CD14-positive monocyte (primary cell): ENCODE results near the gene ERMAP. TPM values are rescaled to one million over a fixed set of nuclear protein-coding genes. Genes with fewer than 3 reads are reported as not detected.

ENCODE experiments used
- DNase-seq, 3 donors: peaks; one replicate each; pipeline ENCODE4 v3.0.0-alpha.2; 2011 to 2022
- H2AFZ ChIP-seq: 2 replicates; pipeline ENCODE4 v1.6.0; 2012; ENCODE audit warnings: mild to moderate bottlenecking, low read depth, low read length, inconsistent platforms; ENCODE audit not compliant: insufficient read depth, poor library complexity, severe bottlenecking
- H3K27ac ChIP-seq, 2 donors: 1 replicate in 1 of 2; 2 replicates in 1 of 2; pipeline ENCODE4 v1.5.1; 2012 to 2013; ENCODE audit warnings: low read length in 2 of 2, control low read depth in 1 of 2, inconsistent platforms in 1 of 2, low read depth in 1 of 2, mild to moderate bottlenecking in 1 of 2
- H3K27me3 ChIP-seq, 2 donors: one replicate each; pipeline versions ENCODE4 v1.6.0 to v1.6.1; 2011 to 2013; ENCODE audit warnings: low read length in 2 of 2; ENCODE audit not compliant: control insufficient read depth in 2 of 2, insufficient read depth in 2 of 2
- H3K36me3 ChIP-seq, 2 donors: replicated peaks in 1 of 2; 1 replicate in 1 of 2; 2 replicates in 1 of 2; pipeline versions ENCODE4 v1.5.1 to v1.6.1; 2012 to 2013; ENCODE audit warnings: low read length in 2 of 2, control low read depth in 1 of 2, inconsistent platforms in 1 of 2, mild to moderate bottlenecking in 1 of 2; ENCODE audit not compliant: insufficient read depth in 2 of 2, control insufficient read depth in 1 of 2
- H3K4me1 ChIP-seq, 2 donors: 1 replicate in 1 of 2; 2 replicates in 1 of 2; pipeline versions ENCODE4 v1.5.1 to v1.6.1; 2012 to 2013; ENCODE audit warnings: low read length in 2 of 2, control low read depth in 1 of 2, inconsistent platforms in 1 of 2, mild to moderate bottlenecking in 1 of 2, moderate library complexity in 1 of 2; ENCODE audit not compliant: insufficient read depth in 2 of 2, control insufficient read depth in 1 of 2
- H3K4me2 ChIP-seq: replicated peaks from 2 replicates; pipeline ENCODE3; 2012; ENCODE audit warnings: low read length, moderate library complexity, mild to moderate bottlenecking; ENCODE audit not compliant: poor library complexity, severe bottlenecking; ENCODE audit errors: extremely low read depth
- H3K4me3 ChIP-seq, 3 experiments: fragments of 200-600 bp in 1 of 3; sonication (generic) in 1 of 3; replicated peaks in 1 of 3; 1 replicate in 2 of 3; 2 replicates in 1 of 3; pipeline ENCODE4 v1.5.1; 2011 to 2013; ENCODE audit warnings: low read length in 3 of 3, mild to moderate bottlenecking in 3 of 3, control low read depth in 2 of 3, low read depth in 2 of 3, inconsistent platforms in 1 of 3, moderate library complexity in 1 of 3
- H3K79me2 ChIP-seq: 2 replicates; pipeline ENCODE4 v1.6.0; 2012; ENCODE audit warnings: mild to moderate bottlenecking, control low read depth, inconsistent platforms, low read length, moderate library complexity; ENCODE audit not compliant: insufficient read depth
- H3K9ac ChIP-seq: 2 replicates; pipeline ENCODE4 v1.6.0; 2017; ENCODE audit warnings: low read length, mild to moderate bottlenecking; ENCODE audit not compliant: insufficient read depth, poor library complexity, severe bottlenecking
- H3K9me3 ChIP-seq, 2 donors: replicated peaks in 1 of 2; 1 replicate in 1 of 2; 2 replicates in 1 of 2; pipeline versions ENCODE4 v1.5.1 to v1.6.1; 2012 to 2013; ENCODE audit warnings: low read length in 2 of 2, control low read depth in 1 of 2; ENCODE audit not compliant: control insufficient read depth in 1 of 2, insufficient read depth in 1 of 2
- H4K20me1 ChIP-seq: 2 replicates; pipeline ENCODE4 v1.6.0; 2012; ENCODE audit warnings: mild to moderate bottlenecking, low read length, control low read depth, moderate library complexity; ENCODE audit not compliant: insufficient read depth
- H3K27ac Mint-ChIP-seq, 7 donors: one replicate each; pipeline ENCODE4 v1.8.0; 2020; ENCODE audit warnings: mild to moderate bottlenecking in 7 of 7, mixed read lengths in 7 of 7, moderate library complexity in 6 of 7, inconsistent platforms in 2 of 7
- H3K27me3 Mint-ChIP-seq, 3 donors: one replicate each; pipeline ENCODE4 v1.8.0; 2021 to 2022; ENCODE audit warnings: low read depth in 3 of 3, mild to moderate bottlenecking in 3 of 3, mixed read lengths in 3 of 3, moderate library complexity in 3 of 3, inconsistent platforms in 1 of 3
- H3K36me3 Mint-ChIP-seq, 2 donors: one replicate each; pipeline ENCODE4 v1.8.0; 2020; ENCODE audit warnings: mixed read lengths in 2 of 2, inconsistent platforms in 1 of 2, mild to moderate bottlenecking in 1 of 2
- H3K4me1 Mint-ChIP-seq: one replicate; pipeline ENCODE4 v1.8.0; 2020; ENCODE audit warnings: mild to moderate bottlenecking, mixed read lengths
- H3K4me3 Mint-ChIP-seq, 2 donors: one replicate each; pipeline ENCODE4 v1.8.0; 2020; ENCODE audit warnings: mild to moderate bottlenecking in 2 of 2, mixed read lengths in 2 of 2, moderate library complexity in 1 of 2
- H3K9me3 Mint-ChIP-seq, 7 donors: one replicate each; pipeline ENCODE4 v1.8.0; 2020 to 2022; ENCODE audit warnings: mixed read lengths in 7 of 7, mild to moderate bottlenecking in 6 of 7, moderate library complexity in 6 of 7, inconsistent platforms in 2 of 7
- CTCF ChIP-seq: fragments of 200-600 bp; IDR thresholded peaks from one replicate; pipeline ENCODE4 v1.8.0; 2022; ENCODE audit warnings: antibody characterized with exemption, mild to moderate bottlenecking
- WGBS: methylation state at CpG from one replicate; pipeline ENCODE4 v1.1.5; 2013; ENCODE audit warnings: missing lambda C conversion rate; ENCODE audit not compliant: insufficient coverage; 5-methylcytosine and 5-hydroxymethylcytosine counted together
- intact Hi-C, 2 donors: fragments of 100-400 bp; cut with micrococcal nuclease; formaldehyde crosslinking; loops; one replicate each; pipeline versions ENCODE4 v1.15.0 to v1.15.1; 2023
- polyA plus RNA-seq, 3 donors: library from polyadenylated mRNA; depleted of rRNA in 1 of 3; unstranded in 2 of 3; stranded (reverse) in 1 of 3; fragments of 300-500 nt in 2 of 3; fragments of >200 nt in 1 of 3; fragmentation: Illumina TruSeq in 2 of 3; gene quantifications; 1 replicate in 2 of 3; 2 replicates in 1 of 3; pipeline ENCODE4 v1.2.3, GENCODE V29; 2012 to 2021

ERMAP gene
- polyA plus RNA-seq, 3 donors, result 6.0 to 22.7 (median 8.4) TPM

GRCh38 chr1:42788021-42788420 is 28.9 kb upstream of the ERMAP start:
- H3K27ac Mint-ChIP-seq, result peak overlapping the region in 1 of 7 donors; percentile 31
- H3K4me1 ChIP-seq, result peaks cover 7 to 11% of the 10 kb centered on the region in 2 donors
- H4K20me1 ChIP-seq, result no peaks in the 10 kb centered on the region
- H3K36me3 ChIP-seq, result peaks cover 0 to 5% of the 10 kb centered on the region in 2 donors
- H3K4me2 ChIP-seq, result no peak overlapping the region
- H3K79me2 ChIP-seq, result no peaks in the 10 kb centered on the region
- H3K9me3 ChIP-seq, result no peaks in the 10 kb centered on the region
- peaks cover 13% of the 10 kb centered on the region for H3K4me1 Mint-ChIP-seq
- peaks cover 23 to 29% (median 25%) of the 10 kb centered on the region in 3 donors for H3K27me3 Mint-ChIP-seq
- H2AFZ ChIP-seq, result no peak overlapping the region
- no peak overlapping the region for H3K4me3 Mint-ChIP-seq
- H3K9me3 Mint-ChIP-seq, result peaks cover 0 to 7% (median 1%) of the 10 kb centered on the region in 7 donors
- 100% methylated on average over 1 of the region's 1 CpG for WGBS
- H3K4me3 ChIP-seq, result no peak overlapping the region
- no peak for TF ChIP-seq CTCF
- intact Hi-C loops, result no loop called here
- no peak for DNase-seq
- H3K27me3 ChIP-seq, result peaks cover 4 to 24% of the 10 kb centered on the region in 2 donors
- no peak overlapping the region for H3K27ac ChIP-seq
- H3K36me3 Mint-ChIP-seq, result peaks cover 15 to 16% of the 10 kb centered on the region in 2 donors
- H3K9ac ChIP-seq, result no peak overlapping the region

- 90% methylated on average over 1 of the region's 2 CpGs for whole genome bisulfite sequencing
- H3K27ac ChIP-seq, result no peak overlapping the region
- Mint-ChIP-seq H3K36me3 (no peaks in the 10 kb centered on the region), H3K27ac (peak overlapping the region in 1 of 7 donors; percentile 50), H3K9me3 (no peaks in the 10 kb centered on the region), H3K4me1 (no peaks in the 10 kb centered on the region), H3K27me3 (peaks cover 0 to 4% (median 2%) of the 10 kb centered on the region in 3 donors), H3K4me3 (no peak overlapping the region)
- no peak for DNase-seq
- H3K27me3 ChIP-seq, result no peaks in the 10 kb centered on the region
- no peaks in the 10 kb centered on the region for H3K36me3 ChIP-seq
- H3K4me1 ChIP-seq, result no peaks in the 10 kb centered on the region
- no peak overlapping the region for H3K4me3 ChIP-seq
- H3K9me3 ChIP-seq, result no peaks in the 10 kb centered on the region
- no peak overlapping the region for H2AFZ ChIP-seq
- no peak overlapping the region for H3K9ac ChIP-seq
- TF ChIP-seq CTCF, result no peak
- no peaks in the 10 kb centered on the region for H3K79me2 ChIP-seq
- no peak overlapping the region for H3K4me2 ChIP-seq
- intact Hi-C loops, result no loop called here
- H4K20me1 ChIP-seq, result no peaks in the 10 kb centered on the region
Observed at GRCh38 chr1:42793824-42794223, 23.1 kb upstream of the ERMAP start.
